Esophagus (tissue), 2 donors: ENCODE results near the gene PDE8B. TPM values are rescaled to one million over a fixed set of nuclear protein-coding genes. Genes with fewer than 3 reads are reported as not detected.

Source experiments
- H3K27ac ChIP-seq, 2 donors: one replicate each; pipeline ENCODE4 v1.5.1; 2013; ENCODE audit warnings: low read depth in 2 of 2, mild to moderate bottlenecking in 2 of 2, inconsistent platforms in 1 of 2, low read length in 1 of 2, moderate library complexity in 1 of 2
- H3K27me3 ChIP-seq, 2 donors: one replicate each; pipeline ENCODE4 v1.6.1; 2013; ENCODE audit warnings: low read length in 2 of 2, control low read depth in 1 of 2, mild to moderate bottlenecking in 1 of 2; ENCODE audit not compliant: insufficient read depth in 2 of 2, control insufficient read depth in 1 of 2
- H3K36me3 ChIP-seq, 2 donors: one replicate each; pipeline ENCODE4 v1.6.1; 2013; ENCODE audit warnings: low read length in 1 of 2; ENCODE audit not compliant: control insufficient read depth in 2 of 2, insufficient read depth in 2 of 2
- H3K4me1 ChIP-seq, 2 donors: one replicate each; pipeline ENCODE4 v1.6.1; 2013; ENCODE audit warnings: low read length in 1 of 2; ENCODE audit not compliant: control insufficient read depth in 2 of 2, insufficient read depth in 2 of 2
- H3K4me3 ChIP-seq, 2 donors: one replicate each; pipeline ENCODE4 v1.5.1; 2013; ENCODE audit warnings: low read length in 2 of 2, mild to moderate bottlenecking in 2 of 2, low read depth in 1 of 2, moderate library complexity in 1 of 2
- H3K9me3 ChIP-seq, 2 donors: one replicate each; pipeline ENCODE4 v1.6.1; 2013; ENCODE audit warnings: mild to moderate bottlenecking in 2 of 2, low read depth in 1 of 2, low read length in 1 of 2, moderate library complexity in 1 of 2; ENCODE audit not compliant: control insufficient read depth in 2 of 2, insufficient read depth in 1 of 2
- WGBS, 2 donors: extraction: QIAGEN DNeasy Blood & Tissue Kit; methylation state at CpG; one replicate each; pipeline ENCODE4 v1.1.7; 2013; 5-methylcytosine and 5-hydroxymethylcytosine counted together
- polyA plus RNA-seq, 2 donors: library from polyadenylated mRNA; stranded (reverse); fragments of 200-250 nt; gene quantifications; one replicate each; pipeline ENCODE4 v1.2.3, GENCODE V29; 2013
- donor health status: healthy with polysubstance abuse.
- donor health status: Bipolar disorder and iron deficiency.

The PDE8B gene
- polyA plus RNA-seq, 2 donors: 0.31 to 0.66 TPM

- Histone ChIP-seq H3K4me3 (no peak overlapping the region), H3K9me3 (no peaks in the 10 kb centered on the region), H3K27ac (no peak overlapping the region), H3K4me1 (no peaks in the 10 kb centered on the region), H3K36me3 (no peaks in the 10 kb centered on the region), H3K27me3 (peaks cover 0 to 2% of the 10 kb centered on the region in 2 donors)
- 79 to 85% methylated on average over 4 of the region's 4 CpGs for WGBS, 2 donors
Measured at GRCh38 chr5:77339337-77339890, 128.9 kb downstream of the PDE8B start.

- H3K36me3 ChIP-seq: no peaks in the 10 kb centered on the region
- H3K4me1 ChIP-seq: no peaks in the 10 kb centered on the region
- WGBS, 2 donors: 70 to 75% methylated on average over 3 of the region's 3 CpGs
- no peak overlapping the region for H3K27ac ChIP-seq
- H3K27me3 ChIP-seq: peaks cover 0 to 2% of the 10 kb centered on the region in 2 donors
- H3K9me3 ChIP-seq: no peaks in the 10 kb centered on the region
- no peak overlapping the region for H3K4me3 ChIP-seq
Measured at GRCh38 chr5:77343165-77343564, 132.7 kb downstream of the PDE8B start.

GRCh38 chr5:77347435-77348098 is 137.1 kb downstream of the PDE8B start:
- Histone ChIP-seq H3K4me1 (no peaks in the 10 kb centered on the region), H3K27me3 (no peaks in the 10 kb centered on the region), H3K36me3 (no peaks in the 10 kb centered on the region), H3K9me3 (no peaks in the 10 kb centered on the region), H3K4me3 (no peak overlapping the region), H3K27ac (no peak overlapping the region)
- WGBS, 2 donors: 77 to 83% methylated on average over 5 of the region's 5 CpGs

GRCh38 chr5:77353251-77353650 is 142.8 kb downstream of the PDE8B start:
- no peaks in the 10 kb centered on the region for H3K9me3 ChIP-seq
- H3K27ac ChIP-seq: no peak overlapping the region
- WGBS, 2 donors: 84 to 95% methylated on average over 4 of the region's 4 CpGs
- no peaks in the 10 kb centered on the region for H3K27me3 ChIP-seq
- H3K4me1 ChIP-seq: peaks cover 0 to 2% of the 10 kb centered on the region in 2 donors
- H3K36me3 ChIP-seq: no peaks in the 10 kb centered on the region
- no peak overlapping the region for H3K4me3 ChIP-seq

GRCh38 chr5:77354454-77354853 is 144.0 kb downstream of the PDE8B start:
- H3K27ac ChIP-seq: no peak overlapping the region
- no peaks in the 10 kb centered on the region for H3K27me3 ChIP-seq
- no peak overlapping the region for H3K4me3 ChIP-seq
- no peaks in the 10 kb centered on the region for H3K9me3 ChIP-seq
- 91 to 94% methylated on average over 2 of the region's 2 CpGs for WGBS, 2 donors
- H3K4me1 ChIP-seq: peaks cover 0 to 6% of the 10 kb centered on the region in 2 donors
- no peaks in the 10 kb centered on the region for H3K36me3 ChIP-seq

- WGBS, 2 donors: 94 to 95% methylated on average over 7 of the region's 7 CpGs
- Histone ChIP-seq H3K4me1 (peaks cover 0 to 6% of the 10 kb centered on the region in 2 donors), H3K4me3 (no peak overlapping the region), H3K27ac (no peak overlapping the region), H3K36me3 (no peaks in the 10 kb centered on the region), H3K27me3 (no peaks in the 10 kb centered on the region), H3K9me3 (no peaks in the 10 kb centered on the region)
Measured at GRCh38 chr5:77355080-77355479, 144.6 kb downstream of the PDE8B start.

GRCh38 chr5:77355751-77356150 is 145.3 kb downstream of the PDE8B start:
- no peak overlapping the region for H3K4me3 ChIP-seq
- H3K9me3 ChIP-seq: no peaks in the 10 kb centered on the region
- H3K27me3 ChIP-seq: no peaks in the 10 kb centered on the region
- H3K27ac ChIP-seq: no peak overlapping the region
- H3K36me3 ChIP-seq: no peaks in the 10 kb centered on the region
- peaks cover 0 to 6% of the 10 kb centered on the region in 2 donors for H3K4me1 ChIP-seq

GRCh38 chr5:77356740-77357139 is 146.3 kb downstream of the PDE8B start:
- WGBS, 2 donors: 61 to 63% methylated on average over 3 of the region's 3 CpGs
- H3K27me3 ChIP-seq: no peaks in the 10 kb centered on the region
- peaks cover 0 to 6% of the 10 kb centered on the region in 2 donors for H3K4me1 ChIP-seq
- H3K27ac ChIP-seq: no peak overlapping the region
- no peaks in the 10 kb centered on the region for H3K36me3 ChIP-seq
- no peak overlapping the region for H3K4me3 ChIP-seq
- H3K9me3 ChIP-seq: no peaks in the 10 kb centered on the region

- no peak overlapping the region for H3K4me3 ChIP-seq
- H3K4me1 ChIP-seq: peaks cover 0 to 6% of the 10 kb centered on the region in 2 donors
- H3K36me3 ChIP-seq: no peaks in the 10 kb centered on the region
- no peak overlapping the region for H3K27ac ChIP-seq
- H3K27me3 ChIP-seq: no peaks in the 10 kb centered on the region
- no peaks in the 10 kb centered on the region for H3K9me3 ChIP-seq
- 53 to 57% methylated on average over 10 of the region's 10 CpGs for WGBS, 2 donors
Measured at GRCh38 chr5:77358255-77359205, 148.1 kb downstream of the PDE8B start.
